Retinal pigment epithelial cell (primary cell): ENCODE measurements around the gene HSPB6.
A peak's percentile ranks its signal among the peaks of the same experiment; 100 is the strongest.

ENCODE experiments used
- DNase-seq: peaks from one replicate; pipeline ENCODE4 v3.0.0-alpha.2; 2010; ENCODE audit warnings: low read depth
- H3K4me3 ChIP-seq: 2 replicates; pipeline ENCODE4 v1.5.1; 2011; ENCODE audit warnings: mild to moderate bottlenecking, low read length, control low read depth, moderate library complexity
- TF ChIP-seq, protein P1 (sequence below): conservative IDR thresholded peaks from 2 replicates; pipeline ENCODE4 v1.5.1; 2011; ENCODE audit warnings: low read depth, low read length, control low read depth, inconsistent platforms

The HSPB6 gene

DNA sequence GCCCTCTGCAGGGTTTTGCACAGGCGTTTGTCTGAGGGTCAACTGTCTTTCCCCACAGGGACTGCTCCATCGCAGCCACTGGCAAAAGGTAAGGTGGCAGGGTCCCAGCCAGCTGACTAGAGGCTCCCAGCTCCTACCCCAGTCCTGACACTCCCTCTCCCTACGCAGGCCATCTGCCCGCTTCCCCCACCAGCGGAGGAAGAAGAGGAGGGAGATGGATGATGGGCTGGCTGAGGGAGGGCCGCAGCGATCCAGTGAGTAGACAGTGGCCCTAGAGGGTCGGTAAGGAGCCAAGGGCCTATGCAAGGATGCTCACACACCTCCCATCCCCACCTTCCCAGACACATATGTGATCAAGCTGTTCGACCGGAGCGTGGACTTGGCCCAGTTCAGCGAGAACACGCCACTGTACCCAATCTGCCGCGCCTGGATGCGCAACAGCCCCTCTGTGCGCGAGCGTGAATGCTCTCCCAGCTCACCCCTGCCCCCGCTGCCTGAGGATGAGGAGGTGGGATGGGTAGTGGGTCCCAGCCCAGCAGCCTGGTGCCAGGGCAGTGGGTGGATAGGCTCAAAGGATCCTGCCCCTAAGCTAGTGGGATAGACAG, 4.0 kb downstream of the HSPB6 start:
- no peak overlapping the region for H3K4me3 ChIP-seq
- no peak for DNase-seq
- TF ChIP-seq, protein P1, sequence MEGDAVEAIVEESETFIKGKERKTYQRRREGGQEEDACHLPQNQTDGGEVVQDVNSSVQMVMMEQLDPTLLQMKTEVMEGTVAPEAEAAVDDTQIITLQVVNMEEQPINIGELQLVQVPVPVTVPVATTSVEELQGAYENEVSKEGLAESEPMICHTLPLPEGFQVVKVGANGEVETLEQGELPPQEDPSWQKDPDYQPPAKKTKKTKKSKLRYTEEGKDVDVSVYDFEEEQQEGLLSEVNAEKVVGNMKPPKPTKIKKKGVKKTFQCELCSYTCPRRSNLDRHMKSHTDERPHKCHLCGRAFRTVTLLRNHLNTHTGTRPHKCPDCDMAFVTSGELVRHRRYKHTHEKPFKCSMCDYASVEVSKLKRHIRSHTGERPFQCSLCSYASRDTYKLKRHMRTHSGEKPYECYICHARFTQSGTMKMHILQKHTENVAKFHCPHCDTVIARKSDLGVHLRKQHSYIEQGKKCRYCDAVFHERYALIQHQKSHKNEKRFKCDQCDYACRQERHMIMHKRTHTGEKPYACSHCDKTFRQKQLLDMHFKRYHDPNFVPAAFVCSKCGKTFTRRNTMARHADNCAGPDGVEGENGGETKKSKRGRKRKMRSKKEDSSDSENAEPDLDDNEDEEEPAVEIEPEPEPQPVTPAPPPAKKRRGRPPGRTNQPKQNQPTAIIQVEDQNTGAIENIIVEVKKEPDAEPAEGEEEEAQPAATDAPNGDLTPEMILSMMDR, result no peak

DNA sequence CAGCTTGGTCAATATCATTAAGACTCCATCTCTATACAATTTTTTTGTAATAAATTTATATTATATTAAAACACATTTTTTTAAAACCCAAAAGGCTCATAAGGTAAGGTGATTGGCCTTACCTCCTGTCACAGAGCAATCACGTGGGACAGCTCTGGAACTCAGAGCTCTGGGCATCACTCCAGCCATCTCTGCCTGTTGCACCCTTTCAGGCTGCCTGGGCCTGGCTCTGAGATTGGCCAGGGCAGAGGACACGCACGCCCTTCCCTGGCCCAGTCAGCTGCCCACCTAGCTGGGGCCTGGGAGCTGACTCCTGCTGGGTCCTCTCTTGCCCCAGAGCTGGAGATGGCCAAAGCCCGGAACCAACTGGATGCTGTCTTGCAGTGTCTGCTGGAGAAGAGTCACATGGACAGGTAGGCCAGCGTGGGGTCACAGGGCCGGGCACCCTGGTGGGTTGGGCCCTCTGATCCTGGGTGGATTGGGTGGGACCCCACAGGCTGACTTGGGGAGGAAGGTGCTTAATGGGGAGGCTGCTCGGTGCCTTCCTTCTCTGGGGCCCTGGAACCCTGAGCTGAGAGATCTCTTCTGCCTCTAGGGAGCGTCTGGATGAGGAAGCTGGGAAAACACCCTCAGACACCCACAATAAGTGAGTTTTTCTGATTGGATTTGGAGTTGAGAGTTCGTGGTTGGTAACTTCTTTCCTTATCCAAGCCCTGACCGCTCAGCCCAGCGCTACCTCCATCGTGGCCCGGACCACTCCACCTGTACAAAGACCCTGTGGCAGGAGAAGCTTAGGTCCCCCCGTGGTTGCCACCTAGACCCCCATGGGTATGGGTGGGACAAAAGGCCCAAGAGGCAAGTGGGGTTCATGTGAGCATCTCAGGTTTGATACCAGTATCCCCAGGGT, 4.7 kb downstream of the HSPB6 start:
- H3K4me3 ChIP-seq, result no peak overlapping the region
- TF ChIP-seq, protein P1, result no peak

DNA sequence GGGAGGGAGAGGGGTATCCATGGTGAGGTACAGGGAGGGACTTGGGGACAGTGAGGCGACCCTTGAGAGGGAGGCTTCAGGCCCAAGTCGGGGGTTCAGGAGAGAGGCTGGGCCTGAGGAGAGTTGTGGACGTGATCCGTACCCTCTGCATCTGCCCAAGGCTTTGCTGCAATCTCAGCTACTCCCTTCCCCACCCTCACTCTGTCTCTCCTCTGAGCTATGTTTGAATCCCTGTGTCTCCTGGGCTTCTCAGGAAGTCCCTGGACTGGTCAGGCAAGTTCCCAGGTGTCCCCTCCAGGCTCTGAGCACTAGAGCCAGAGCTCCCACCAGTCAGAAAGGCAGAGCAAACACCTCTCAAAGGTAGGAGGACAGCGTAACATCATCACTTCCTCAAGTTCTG, 6.7 kb downstream of the HSPB6 start:
- no peak for DNase-seq
- no peak overlapping the region for H3K4me3 ChIP-seq
- TF ChIP-seq, protein P1, result no peak

More for the DNA sequence above, 4.7 kb downstream of the HSPB6 start:
- no peak for DNase-seq

DNA sequence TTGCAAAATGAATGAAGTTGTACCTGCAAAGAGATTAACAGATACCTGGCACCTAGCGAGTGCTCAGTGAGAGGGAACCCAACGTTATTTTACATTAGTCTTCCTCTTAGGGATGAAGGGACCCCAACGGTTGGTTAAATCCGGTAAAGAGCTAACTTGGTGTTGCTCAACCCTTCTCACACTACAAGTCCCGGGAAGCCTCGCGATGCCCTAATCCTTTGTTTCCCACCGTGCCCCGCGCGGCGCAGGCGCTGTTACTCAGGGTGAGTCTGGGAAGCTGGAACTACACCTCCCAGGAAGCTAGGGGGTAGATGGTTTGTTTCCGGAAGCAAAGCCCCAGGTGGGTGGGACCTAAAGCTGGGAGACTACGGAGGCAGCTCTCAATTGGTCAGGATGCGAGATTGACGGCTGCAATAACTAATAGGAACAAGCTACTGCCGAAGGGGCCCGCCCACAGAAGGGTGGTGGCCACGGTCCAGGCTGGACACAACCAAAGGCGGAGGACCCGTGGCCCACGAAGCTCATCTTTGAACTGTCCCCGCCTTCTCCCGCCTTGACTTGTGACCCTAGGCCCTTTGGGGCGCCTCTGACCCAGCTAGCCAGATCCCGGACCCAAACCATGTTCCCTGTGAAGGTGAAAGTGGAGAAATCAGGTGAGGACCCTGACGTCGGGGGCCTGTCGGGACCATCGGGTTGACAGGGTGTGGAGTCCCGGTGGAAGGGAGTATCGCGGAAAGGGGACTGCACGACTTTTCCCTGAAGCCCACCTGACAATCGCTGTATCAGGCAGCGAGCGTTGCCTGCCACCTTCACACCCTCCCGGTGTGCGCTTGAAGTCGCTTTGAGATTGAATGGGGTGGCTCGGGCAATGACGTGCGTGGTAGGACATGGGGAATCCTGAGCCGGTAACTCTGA, 8.5 kb downstream of the HSPB6 start, which contains the start of gene LIN37:
Gene LIN37, plus strand, starts transcription at position 471 of the 915 bp plus-strand sequence. Its CDS starts 149 bp downstream, at position 620.
- DNase-seq, result peak; percentile 97
- TF ChIP-seq, protein P1, result no peak

DNA sequence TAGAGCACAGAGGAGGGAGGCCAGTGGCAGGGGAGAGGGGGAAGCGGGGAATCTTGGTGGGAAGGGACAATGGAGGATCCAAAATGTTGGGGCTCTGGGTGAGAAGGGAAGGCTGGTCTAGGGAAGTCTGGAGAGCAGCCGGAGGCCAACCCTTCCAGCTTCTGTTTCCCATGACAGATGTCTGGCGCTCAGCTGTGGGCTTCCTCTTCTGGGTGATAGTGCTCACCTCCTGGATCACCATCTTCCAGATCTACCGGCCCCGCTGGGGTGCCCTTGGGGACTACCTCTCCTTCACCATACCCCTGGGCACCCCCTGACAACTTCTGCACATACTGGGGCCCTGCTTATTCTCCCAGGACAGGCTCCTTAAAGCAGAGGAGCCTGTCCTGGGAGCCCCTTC, 10.3 kb downstream of the HSPB6 start:
- no peak for DNase-seq
- peak overlapping the region; percentile 96 for H3K4me3 ChIP-seq
- TF ChIP-seq, protein P1, result no peak

More for the DNA sequence above, 8.5 kb downstream of the HSPB6 start, which contains the start of gene LIN37:
- H3K4me3 ChIP-seq, result peak within 1 kb of the TSS; percentile 100

DNA sequence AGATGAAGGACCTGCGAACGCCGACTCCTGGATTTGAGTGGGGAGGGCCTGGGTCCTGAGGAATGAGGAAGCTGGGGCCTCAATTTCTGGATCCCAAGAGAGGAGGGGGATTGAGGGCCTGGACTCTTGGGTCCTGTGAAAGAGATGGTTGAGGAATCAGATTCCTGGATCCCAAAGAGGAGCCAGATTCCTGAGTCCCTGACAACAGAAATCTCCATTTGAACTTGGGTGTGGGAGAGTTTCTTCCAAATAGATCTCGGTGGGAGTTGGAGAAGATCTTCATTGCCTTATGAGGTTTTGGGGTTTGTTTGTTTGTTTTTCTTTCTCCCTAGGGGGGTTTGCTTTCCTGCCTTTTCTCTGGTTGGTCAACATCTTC, 10.8 kb downstream of the HSPB6 start:
- no peak for DNase-seq
- TF ChIP-seq, protein P1, result no peak
- H3K4me3 ChIP-seq, result peak overlapping the region; percentile 96
